SK-N-MC (cell line): Measurements from ENCODE around the gene CAPN12.

Source experiments
- EZH2 ChIP-seq: fragments of 200-600 bp; sonication (generic); IDR thresholded peaks from one replicate; pipeline ENCODE4 v1.6.1; 2017; ENCODE audit warnings: antibody characterized with exemption
- FOXP2 ChIP-seq: optimal IDR thresholded peaks from 2 replicates; pipeline ENCODE3; 2011; ENCODE audit warnings: mild to moderate bottlenecking, moderate library complexity; ENCODE audit not compliant: insufficient read depth; ENCODE audit errors: extremely low read length, control extremely low read depth
- POLR2AphosphoS5 ChIP-seq: IDR thresholded peaks from 2 replicates; pipeline ENCODE4 v1.6.1; 2012; ENCODE audit warnings: mild to moderate bottlenecking, low read depth, low read length, borderline replicate concordance

DNA sequence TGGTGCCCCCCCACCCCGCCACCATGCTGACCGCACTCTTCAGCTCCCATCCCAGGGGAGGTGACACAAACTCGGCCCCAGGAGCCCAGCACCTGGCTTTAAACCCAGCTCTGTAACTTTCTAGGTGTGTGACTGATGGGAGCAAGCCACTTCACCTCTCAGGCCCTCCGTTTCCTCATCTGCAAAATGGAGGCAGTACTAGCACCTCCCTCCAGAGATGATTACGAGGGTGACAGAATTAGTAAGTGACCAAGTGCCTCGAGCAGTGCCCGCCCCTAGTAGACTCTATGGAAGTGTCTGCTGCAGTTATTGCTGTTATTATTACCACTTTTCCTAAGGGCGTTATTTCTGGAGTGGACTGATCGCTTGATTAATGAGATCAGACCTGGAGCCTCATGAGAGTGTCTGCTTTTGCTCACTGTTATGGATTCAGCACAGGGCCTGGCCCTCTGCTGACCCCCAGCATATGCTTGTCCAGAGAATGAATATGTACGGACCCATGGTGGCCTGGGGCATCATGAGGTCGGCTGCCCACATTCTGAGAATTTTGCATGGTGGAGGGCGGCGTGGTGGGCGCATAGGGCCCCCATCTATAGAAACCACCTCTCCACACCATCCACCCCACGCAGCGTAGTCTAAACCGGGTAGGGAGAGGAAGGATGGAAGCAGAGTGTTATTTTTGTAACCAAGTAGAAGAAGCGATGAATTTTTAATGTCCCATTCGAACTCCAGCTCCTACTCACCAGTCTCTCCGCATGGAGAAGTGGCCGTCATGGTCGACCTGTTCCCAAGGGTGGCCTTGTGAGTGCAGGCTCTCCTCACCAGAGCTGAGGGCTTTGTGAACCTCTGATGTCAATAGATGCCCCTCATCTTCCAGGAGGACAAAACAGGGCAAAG, 48.2 kb downstream of the CAPN12 start:
- TF ChIP-seq EZH2 (no peak), POLR2AphosphoS5 (no peak), FOXP2 (no peak)
